Fibroblast of the aortic adventitia (primary cell): ENCODE measurements around the gene ZBTB47. TPM values are rescaled to one million over a fixed set of nuclear protein-coding genes. Genes with fewer than 3 reads are reported as not detected.

Experiments
- DNase-seq: peaks from one replicate; pipeline ENCODE4 v3.0.0-alpha.2; 2010; ENCODE audit warnings: low read depth
- H3K4me3 ChIP-seq: 2 replicates; pipeline ENCODE4 v1.5.1; 2011; ENCODE audit warnings: low read depth, mild to moderate bottlenecking, control low read depth, low read length, moderate library complexity
- CTCF ChIP-seq: IDR thresholded peaks from 2 replicates; pipeline ENCODE4 v1.5.1; 2011; ENCODE audit warnings: mild to moderate bottlenecking, low read length, control low read depth, inconsistent platforms; ENCODE audit not compliant: insufficient read depth
- total RNA-seq: library from RNA; depleted of rRNA; stranded (reverse); fragments of >200 nt; gene quantifications from 2 replicates; pipeline ENCODE4 v1.2.3, GENCODE V29; 2012; ENCODE audit warnings: low replicate concordance

Gene ZBTB47
- total RNA-seq, 1 donor: 41.8 TPM

DNA sequence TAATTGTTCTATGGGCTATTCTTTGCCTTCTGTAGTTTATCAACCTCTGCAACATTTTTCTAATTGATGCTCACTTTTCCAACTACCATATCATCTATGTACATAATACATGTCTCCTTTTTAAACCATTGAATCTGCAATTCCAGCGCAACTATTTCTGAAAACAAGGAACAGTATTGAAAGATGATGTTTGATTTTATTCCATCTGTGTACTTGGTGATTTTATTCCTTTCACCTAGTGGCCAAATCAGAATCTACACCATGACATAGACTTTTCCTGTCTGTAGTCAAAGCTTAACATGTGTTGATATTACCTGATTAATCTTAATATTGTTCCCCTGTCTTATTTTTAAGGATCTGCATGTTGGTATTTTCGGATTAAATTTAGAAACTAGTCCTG is 40.0 kb upstream of the ZBTB47 start:
- no peak for DNase-seq
- peak; percentile 42 for TF ChIP-seq CTCF
- H3K4me3 ChIP-seq: no peak overlapping the region

DNA sequence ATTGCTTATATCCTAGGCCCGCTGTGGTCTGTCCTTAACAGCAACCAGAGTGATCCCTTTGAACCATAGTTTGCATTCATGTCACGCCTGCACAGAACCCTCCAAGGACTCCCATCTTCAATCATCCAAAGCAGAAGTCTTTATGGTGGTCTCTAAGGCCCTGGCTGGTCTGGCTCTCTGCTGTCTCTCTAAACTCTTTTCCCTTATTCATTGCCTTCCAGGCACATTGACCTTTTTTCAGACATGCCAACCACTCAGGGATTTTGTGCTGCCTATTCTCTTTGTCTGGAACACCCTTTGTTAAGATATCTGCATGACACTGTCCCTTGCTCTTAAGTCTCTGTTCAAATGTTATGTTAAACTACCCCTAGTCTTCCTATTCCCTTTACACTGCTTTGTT is 21.9 kb upstream of the ZBTB47 start:
- H3K4me3 ChIP-seq: no peak overlapping the region
- TF ChIP-seq CTCF: no peak
- DNase-seq: no peak

DNA sequence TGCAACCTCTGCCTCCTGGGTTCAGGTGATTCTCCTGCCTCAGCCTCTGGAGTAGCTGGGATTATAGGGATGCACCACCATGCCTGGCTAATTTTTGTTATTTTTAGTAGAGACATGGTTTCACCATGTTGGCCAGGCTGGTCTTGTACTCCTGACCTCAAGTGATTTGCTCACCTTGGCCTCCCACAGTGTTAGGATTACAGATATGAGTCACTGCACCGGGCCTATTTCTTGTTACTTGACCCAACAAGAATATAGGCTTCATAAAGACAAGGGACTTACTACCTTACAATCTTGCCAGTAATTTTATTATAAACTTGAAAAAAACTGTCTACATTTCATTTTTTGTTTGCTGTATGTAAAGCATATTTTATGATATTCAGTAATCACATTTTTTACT is 21.4 kb upstream of the ZBTB47 start:
- TF ChIP-seq CTCF: no peak
- H3K4me3 ChIP-seq: no peak overlapping the region
- DNase-seq: no peak

GRCh38 chr3:42633544-42633943 is 20.0 kb upstream of the ZBTB47 start:
- TF ChIP-seq CTCF: no peak
- DNase-seq: no peak
- H3K4me3 ChIP-seq: no peak overlapping the region

GRCh38 chr3:42635111-42635510 is 18.4 kb upstream of the ZBTB47 start:
- H3K4me3 ChIP-seq: no peak overlapping the region
- peak; percentile 21 for DNase-seq
- TF ChIP-seq CTCF: no peak

DNA sequence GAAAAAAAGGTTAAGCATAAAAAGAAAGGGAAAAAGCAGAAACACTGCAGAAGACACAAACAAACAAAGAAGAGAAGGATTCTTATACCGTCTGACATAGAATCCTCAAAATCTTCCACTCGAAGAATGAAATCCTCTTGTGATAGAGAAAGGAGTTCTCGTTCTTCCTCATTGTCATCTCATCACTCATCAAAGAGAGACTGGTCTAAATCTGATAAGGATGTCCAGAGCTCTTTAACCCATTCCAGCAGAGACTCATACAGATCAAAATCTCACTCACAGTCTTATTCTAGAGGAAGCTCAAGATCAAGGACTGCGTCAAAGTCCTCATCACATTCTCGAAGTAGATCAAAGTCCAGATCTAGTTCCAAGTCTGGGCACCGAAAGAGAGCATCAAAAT is 16.5 kb upstream of the ZBTB47 start:
- no peak for DNase-seq
- TF ChIP-seq CTCF: no peak
- H3K4me3 ChIP-seq: no peak overlapping the region

- no peak for DNase-seq
- no peak overlapping the region for H3K4me3 ChIP-seq
- TF ChIP-seq CTCF: no peak
Observed at GRCh38 chr3:42638339-42638842, 15.1 kb upstream of the ZBTB47 start.
